Central memory CD4-positive, alpha-beta T cell (primary cell): ENCODE measurements around the gene SUSD5.
"Not testable (repeated sequence)": the region's sequence is repeated elsewhere in the genome, so short reads cannot be mapped to it uniquely, and the experiment has no call there.

ENCODE experiments used
- DNase-seq: peaks from one replicate; pipeline ENCODE4 v3.0.0; 2022

The SUSD5 gene

GRCh38 chr3:33187368-33187634 lies 31.3 kb downstream of the SUSD5 start:
- DNase-seq, result no peak

DNA sequence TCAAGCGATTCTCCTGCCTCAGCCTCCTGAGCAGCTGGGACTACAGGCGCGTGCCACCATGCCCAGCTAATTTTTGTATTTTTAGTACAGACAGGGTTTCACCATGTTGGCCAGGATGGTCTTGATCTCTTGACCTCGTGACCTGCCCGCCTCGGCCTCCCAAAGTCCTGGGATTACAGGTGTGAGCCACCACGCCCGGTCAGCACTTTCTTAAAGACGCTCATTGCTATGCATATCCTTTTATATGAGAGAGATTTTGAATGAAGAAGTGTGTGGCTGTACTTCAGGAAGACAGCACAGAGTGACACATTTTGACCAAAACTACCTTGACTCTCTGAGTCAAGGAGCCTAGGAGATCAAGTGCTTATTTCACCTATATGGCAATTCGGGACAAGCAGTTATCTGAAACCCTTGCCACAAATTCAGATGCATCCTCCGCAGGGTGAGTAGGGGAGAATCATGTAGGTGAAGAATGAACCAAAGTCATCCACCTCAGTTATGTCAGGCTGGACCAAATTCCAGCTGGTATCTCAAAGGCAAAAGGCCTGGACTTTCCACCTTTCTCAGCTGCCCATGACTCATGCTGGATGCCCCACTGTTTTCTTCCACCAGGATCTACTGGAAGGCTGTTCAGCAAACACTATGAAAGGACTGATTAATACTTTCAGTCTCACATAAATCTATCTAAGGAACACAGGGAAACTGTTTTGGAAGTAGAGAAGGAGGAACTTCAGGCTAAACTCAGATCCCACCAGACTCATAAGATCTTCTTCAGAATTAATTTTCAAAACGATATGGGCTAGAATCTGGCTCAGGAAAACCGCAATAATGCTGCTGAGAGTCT lies 31.9 kb downstream of the SUSD5 start:
- no peak for DNase-seq

GRCh38 chr3:33184863-33185262 lies 33.7 kb downstream of the SUSD5 start:
- no peak for DNase-seq

DNA sequence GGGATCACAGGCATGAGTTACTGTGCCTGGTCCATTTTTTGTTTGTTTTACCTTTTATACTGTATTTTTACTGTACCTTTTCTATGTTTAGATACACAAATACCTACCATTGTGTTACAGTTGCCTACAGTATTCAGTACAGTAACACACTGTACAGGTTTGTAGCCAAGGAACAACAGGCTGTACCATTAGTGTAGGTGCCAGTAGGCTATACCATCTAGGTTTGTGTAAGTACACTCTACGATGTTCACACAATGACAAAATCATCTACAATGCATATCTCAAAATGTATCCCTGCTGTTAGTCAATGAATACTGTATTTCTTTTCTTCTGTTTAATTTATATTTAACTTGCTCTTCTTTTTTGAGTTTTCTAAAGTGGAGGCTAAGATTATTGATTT lies 37.0 kb downstream of the SUSD5 start:
- DNase-seq, result not testable (repeated sequence)

DNA sequence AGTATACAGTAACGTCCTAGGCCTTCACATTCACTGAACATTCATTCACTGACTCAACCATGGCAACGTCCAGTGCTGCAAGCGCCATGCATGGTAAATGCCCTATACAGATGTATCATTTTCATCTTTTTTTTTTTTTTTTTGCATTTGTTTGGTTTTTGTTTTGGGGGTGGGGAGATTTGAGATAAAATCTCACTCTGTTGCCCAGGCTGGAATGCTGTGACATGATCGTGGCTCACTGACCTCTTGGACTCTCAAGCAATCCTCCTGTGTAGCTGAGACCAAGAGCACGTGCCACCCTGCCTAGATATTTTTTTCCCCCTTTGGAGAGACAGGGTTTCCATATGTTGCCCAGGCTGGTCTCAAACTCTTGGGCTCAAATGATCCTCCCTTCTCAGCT lies 37.4 kb downstream of the SUSD5 start:
- DNase-seq, result no peak

GRCh38 chr3:33179132-33179531 lies 39.5 kb downstream of the SUSD5 start:
- DNase-seq, result no peak

DNA sequence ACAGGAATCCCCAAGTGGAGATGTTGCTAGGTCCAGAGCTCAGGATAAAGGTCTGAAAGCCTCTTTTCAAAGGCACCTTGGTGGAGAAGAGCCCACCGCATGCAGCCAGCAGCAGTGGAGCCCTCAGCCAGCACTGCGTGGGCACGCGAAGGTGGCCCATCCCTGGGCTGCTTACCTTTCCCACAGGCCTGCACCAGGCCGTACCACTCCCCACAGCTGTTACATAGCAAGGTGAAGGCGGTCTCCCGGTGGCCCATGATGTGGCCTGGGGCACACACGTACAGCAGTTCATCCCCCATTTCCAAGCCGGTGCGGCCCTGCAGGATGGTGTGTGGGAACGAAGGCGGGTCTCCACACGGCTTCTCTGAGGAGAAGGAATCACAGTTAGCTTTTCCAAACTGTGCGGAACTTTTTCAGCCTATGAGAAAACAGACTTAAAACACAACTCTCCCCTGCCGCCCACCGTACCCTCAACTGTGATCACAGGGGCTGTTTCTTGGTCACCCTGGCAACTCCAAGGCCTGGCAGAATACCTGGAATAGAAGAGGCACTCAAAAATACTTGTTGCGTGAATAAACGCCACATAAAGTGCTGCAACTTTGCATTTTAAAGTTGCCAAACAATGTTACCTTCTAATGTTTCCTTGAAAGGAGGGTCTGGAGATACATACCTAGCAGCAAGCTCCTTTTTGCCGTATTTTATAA lies 43.7 kb downstream of the SUSD5 start:
- no peak for DNase-seq

- DNase-seq, result no peak
Measured at GRCh38 chr3:33174095-33174494, 44.5 kb downstream of the SUSD5 start.

DNA sequence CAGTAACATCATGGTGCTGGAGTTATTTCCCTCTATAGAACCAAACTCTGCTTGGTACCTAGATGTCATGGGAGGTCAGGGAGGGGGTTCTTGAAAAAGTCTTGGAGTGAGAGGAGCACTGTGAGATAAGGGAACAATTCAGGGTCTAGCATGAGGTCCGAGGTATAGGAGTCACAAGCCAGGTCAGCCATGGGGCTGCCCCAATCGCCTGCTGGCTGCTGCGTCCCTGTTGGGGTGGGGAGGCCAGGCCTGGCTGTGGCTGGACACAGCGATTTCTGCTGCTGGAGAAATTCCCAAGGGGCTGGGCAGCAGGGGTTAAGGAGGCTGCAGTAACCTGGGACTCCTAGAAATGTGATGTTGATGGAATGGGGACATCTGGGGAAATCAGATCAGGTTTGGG lies 44.9 kb downstream of the SUSD5 start:
- DNase-seq, result no peak

GRCh38 chr3:33173103-33173502 lies 45.5 kb downstream of the SUSD5 start:
- no peak for DNase-seq

DNA sequence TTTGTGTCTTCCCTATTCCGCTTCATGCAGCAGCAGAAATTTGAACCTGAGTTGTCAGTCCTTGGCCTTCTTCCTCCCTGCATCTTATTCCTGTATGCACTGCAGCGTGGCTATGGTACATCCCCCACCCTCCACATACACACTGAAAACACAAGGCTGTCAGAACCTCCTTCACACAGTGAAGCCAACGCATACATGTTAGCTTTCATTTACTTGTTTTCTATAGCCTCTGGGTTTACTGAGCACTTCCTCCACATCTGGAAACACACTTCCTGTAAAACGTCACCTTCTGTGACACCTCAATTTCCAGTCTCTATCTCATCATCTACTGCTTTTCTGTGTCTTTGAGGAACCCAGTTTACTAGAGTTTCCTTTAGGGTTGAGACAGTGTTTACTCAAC lies 47.0 kb downstream of the SUSD5 start:
- no peak for DNase-seq

- DNase-seq, result no peak
Measured at GRCh38 chr3:33170531-33170930, 48.1 kb downstream of the SUSD5 start.

GRCh38 chr3:33167716-33168336 lies 50.8 kb downstream of the SUSD5 start:
- DNase-seq, result no peak

DNA sequence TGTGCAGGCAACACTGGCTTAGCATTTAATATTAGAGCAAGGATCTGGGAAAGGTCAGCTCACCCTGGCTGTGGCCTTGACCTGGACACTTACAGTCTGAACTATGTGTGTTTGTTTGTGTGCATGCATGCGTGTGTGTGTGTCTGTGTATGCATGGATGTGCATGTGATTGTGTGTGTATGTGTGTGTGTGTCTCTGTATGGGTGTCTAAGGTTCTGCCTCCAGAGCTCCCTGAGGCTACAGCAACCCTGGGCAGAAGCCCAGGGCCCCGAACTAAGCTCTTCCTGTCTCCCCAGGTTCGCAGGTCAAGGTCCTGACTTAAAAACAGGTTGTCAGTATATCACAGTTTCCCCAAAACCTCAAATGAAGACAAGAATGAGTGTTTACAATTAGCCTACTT lies 51.3 kb downstream of the SUSD5 start:
- no peak for DNase-seq

GRCh38 chr3:33166095-33166494 lies 52.5 kb downstream of the SUSD5 start:
- no peak for DNase-seq

DNA sequence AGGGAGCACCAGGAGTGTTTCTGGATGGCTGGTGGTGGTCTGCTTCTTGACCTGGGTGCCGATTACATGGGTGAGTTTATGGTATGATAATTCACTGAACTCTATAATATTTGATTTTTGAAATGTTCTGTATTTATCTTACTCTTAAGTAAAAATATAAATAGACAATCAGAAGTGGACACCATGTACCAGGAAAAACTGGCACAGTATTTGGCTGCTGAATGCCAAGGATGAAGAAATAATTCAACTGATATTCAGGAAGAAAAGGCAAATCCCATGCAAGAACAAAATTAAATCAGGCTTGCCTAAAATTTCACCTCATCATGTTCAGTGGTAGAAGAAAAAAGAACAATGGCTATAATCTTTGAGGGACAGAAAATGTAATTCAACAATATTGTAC lies 53.2 kb downstream of the SUSD5 start:
- DNase-seq, result no peak

DNA sequence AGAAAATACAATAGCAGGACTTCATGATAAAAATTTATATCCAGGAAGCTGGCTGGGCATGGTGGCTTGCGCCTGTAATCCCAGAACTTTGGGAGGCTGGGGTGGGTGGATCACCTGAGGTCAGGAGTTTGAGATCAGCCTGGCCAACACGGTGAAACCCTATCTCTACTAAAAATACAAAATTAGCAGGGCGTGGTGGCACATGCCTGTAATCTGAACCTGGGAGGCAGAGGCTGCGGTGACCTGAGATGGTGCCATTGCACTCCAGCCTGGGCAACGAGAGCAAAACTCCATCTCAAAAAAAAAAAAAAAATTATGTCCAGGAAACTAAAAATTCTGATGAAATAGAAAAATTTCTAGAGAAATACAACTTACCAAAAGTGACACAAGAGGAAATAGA lies 56.0 kb downstream of the SUSD5 start:
- not testable (repeated sequence) for DNase-seq

DNA sequence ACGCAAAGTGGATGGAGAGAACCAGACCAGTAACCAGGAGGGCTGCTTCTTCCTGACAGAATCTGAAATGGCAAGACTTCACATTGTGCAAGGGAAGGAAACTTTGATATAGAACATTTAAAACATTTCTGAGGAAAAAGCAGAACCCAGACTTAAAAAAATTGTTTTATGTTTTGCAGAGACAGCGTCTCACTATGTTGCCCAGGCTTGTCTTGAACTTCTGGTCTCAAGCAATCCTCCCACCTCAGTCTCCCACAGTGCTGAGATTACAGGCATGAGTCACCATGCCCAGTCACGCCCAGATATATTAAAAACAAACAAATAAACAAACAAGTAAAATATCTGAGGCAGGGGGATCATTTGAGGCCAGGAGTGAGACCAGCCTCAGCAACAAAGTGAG lies 58.6 kb downstream of the SUSD5 start:
- DNase-seq, result no peak

GRCh38 chr3:33159234-33159633 lies 59.4 kb downstream of the SUSD5 start:
- DNase-seq, result no peak

GRCh38 chr3:33155301-33155700 lies 63.3 kb downstream of the SUSD5 start:
- no peak for DNase-seq

GRCh38 chr3:33153782-33154181 lies 64.8 kb downstream of the SUSD5 start:
- no peak for DNase-seq

GRCh38 chr3:33152363-33153360 lies 65.9 kb downstream of the SUSD5 start:
- no peak for DNase-seq

DNA sequence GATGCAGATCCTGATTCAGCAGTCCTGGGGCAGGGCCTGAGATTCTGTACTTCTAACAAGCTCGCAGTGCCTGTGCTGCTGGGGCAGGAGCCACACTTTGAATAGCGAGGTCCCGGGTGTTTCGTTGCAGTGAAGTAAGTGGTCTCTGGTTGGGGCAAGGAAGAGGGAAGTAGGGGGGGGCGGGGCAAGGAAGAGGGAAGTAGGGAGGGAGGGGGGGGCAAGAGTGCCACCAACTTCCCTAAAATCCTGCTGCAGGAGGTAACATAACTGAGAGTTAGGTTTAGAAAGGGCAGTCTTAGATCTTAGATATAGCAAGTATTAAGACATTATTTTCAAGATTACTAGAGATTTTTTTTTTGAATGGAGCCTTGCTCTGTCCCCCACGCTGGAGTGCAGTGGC lies 69.3 kb downstream of the SUSD5 start:
- no peak for DNase-seq
